ENCODE measurements around the gene NR2F1-AS1.

The NR2F1-AS1 gene

DNA sequence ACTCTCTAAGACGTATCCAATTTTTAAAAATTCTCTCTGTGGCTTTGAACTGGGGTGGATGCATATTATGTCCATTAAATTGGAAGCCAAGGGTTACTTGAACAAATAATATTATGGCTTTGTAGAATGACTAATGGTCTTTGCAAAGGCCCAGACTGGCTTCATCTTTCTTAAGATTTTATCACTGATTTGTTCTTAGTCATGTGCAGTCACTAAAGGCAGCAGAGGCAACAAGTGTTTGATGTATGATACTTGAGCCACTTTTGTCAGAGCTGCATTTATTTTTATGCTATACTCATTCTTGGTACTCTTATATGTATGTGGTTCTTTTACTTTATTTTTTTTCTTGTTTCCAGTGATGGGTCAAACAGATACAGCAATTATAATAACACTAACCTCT is 152.2 kb downstream of the NR2F1-AS1 start:
- DNase-seq (ENCODE audit: low read depth): no peak
- TF ChIP-seq, protein P1, sequence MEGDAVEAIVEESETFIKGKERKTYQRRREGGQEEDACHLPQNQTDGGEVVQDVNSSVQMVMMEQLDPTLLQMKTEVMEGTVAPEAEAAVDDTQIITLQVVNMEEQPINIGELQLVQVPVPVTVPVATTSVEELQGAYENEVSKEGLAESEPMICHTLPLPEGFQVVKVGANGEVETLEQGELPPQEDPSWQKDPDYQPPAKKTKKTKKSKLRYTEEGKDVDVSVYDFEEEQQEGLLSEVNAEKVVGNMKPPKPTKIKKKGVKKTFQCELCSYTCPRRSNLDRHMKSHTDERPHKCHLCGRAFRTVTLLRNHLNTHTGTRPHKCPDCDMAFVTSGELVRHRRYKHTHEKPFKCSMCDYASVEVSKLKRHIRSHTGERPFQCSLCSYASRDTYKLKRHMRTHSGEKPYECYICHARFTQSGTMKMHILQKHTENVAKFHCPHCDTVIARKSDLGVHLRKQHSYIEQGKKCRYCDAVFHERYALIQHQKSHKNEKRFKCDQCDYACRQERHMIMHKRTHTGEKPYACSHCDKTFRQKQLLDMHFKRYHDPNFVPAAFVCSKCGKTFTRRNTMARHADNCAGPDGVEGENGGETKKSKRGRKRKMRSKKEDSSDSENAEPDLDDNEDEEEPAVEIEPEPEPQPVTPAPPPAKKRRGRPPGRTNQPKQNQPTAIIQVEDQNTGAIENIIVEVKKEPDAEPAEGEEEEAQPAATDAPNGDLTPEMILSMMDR (conservative IDR thresholded peaks at IDR 0.05; ENCODE audit: low read depth, low read length): no peak

DNA sequence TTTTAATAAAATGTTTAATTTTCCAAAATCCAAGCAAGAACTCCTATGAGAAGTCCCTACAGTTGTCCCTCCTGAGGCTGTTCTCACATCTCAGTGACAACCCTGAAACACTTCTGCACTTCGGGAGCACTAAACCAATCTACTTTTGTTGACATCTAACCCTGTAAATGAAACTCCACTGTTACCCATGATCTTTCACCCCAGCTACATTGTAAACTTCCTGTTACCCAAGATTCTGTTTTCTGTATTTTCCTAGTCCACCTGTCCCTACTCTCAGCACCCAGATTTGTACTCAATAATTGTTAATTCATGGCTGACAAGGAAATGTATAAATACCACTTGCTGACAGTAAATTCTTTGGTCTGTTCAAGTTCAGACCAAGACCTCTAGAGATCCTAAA is 153.7 kb downstream of the NR2F1-AS1 start:
- H3K4me3 ChIP-seq (ENCODE audit: low read length): no peak overlapping the region
- DNase-seq (ENCODE audit: low read depth): no peak
- TF ChIP-seq, protein P1 (conservative IDR thresholded peaks at IDR 0.05; ENCODE audit: low read depth, low read length): no peak

More for the DNA sequence above, 152.2 kb downstream of the NR2F1-AS1 start:
- H3K4me3 ChIP-seq (ENCODE audit: low read length): no peak overlapping the region

DNA sequence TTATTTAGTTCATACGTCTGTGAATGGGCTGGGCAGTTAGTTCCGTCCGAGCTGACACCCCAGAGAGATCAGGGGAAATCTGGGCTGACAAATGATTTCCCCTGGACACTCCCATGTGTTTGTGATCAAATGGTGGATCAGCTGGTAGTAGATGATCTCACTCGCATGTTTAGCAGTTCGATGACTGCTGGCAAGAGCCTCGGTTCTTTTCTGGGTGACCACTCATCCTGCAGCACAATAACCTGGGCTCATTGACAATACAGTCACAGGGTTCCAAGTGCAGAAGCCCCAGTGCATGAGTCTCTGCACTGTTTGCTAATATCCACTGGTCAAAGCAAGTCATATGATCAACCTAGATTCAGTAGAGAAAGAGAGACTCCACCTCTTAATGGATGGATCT is 155.9 kb downstream of the NR2F1-AS1 start:
- TF ChIP-seq, protein P1 (conservative IDR thresholded peaks at IDR 0.05; ENCODE audit: low read depth, low read length): no peak
- no peak overlapping the region for H3K4me3 ChIP-seq (ENCODE audit: low read length)
- DNase-seq (ENCODE audit: low read depth): no peak

DNA sequence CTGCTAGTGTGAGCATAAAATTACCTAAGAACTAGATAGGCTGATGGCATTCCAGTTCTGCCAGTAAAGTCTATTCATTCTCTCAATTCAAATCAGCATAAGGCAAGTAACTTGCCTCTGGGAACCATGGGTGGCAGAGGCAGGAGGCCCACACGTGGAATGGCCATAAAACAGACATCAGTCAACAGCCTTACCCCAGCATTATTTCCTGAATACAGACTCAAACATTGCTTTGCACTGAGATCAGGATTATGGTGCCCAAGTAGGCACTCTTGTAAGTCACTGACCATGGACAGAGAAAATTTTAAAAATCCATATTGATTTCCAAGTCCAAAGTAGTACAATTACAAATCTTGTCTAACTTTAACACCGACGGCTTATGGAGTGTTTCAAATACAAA is 157.7 kb downstream of the NR2F1-AS1 start:
- no peak overlapping the region for H3K4me3 ChIP-seq (ENCODE audit: low read length)
- TF ChIP-seq, protein P1 (conservative IDR thresholded peaks at IDR 0.05; ENCODE audit: low read depth, low read length): no peak
- no peak for DNase-seq (ENCODE audit: low read depth)

DNA sequence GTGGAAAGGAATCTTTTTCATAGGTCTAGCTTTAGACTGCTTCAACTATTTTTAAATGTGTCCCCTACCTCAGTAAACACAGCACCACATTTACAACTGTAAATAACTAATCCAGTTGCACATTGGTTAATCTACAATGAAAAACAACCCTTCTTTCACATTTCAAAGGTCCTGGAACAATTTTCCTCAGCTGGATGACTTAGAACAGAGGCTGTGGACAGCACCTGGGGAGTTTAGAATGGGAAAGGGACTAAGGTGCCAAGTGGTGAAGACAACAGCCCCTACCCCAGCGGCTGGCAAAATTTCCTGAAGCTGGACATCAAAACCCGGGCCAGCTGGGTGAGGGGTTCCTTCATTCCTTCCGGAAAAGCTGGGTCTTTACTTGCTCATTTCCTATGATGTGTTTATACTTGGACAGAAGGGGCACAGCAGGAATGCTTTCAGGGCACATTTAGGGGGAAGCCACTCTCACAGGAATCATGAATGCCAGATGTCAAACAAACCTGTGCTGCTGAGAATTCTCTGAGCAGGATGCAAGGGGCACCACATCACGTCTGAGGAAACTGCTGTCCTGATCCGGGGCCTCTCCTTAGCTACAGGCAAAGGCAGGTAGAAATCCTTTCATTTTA is 158.3 kb downstream of the NR2F1-AS1 start:
- H3K4me3 ChIP-seq (ENCODE audit: low read length): no peak overlapping the region
- no peak for DNase-seq (ENCODE audit: low read depth)
- TF ChIP-seq, protein P1 (conservative IDR thresholded peaks at IDR 0.05; ENCODE audit: low read depth, low read length): no peak

DNA sequence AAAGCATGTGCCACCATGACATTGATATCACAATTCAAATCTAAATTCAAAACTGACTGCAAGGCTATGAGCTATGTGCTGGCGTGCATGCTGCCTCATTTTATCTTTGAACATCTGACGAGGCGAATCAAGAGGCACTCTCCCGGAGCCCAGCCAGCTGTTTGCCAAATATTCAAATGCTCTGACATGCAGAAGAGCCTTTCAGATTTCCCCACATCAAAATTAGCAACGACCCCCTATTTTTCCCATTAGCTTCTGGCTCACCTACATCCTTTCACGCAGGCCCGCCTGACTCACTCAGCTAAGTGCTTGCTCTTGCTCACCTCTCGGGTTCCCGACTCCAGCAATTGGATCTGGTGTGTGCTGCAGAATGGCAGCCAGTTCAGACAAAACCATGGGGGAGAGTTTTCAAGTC is 159.0 kb downstream of the NR2F1-AS1 start:
- DNase-seq (ENCODE audit: low read depth): no peak
- no peak overlapping the region for H3K4me3 ChIP-seq (ENCODE audit: low read length)
- TF ChIP-seq, protein P1 (conservative IDR thresholded peaks at IDR 0.05; ENCODE audit: low read depth, low read length): no peak

DNA sequence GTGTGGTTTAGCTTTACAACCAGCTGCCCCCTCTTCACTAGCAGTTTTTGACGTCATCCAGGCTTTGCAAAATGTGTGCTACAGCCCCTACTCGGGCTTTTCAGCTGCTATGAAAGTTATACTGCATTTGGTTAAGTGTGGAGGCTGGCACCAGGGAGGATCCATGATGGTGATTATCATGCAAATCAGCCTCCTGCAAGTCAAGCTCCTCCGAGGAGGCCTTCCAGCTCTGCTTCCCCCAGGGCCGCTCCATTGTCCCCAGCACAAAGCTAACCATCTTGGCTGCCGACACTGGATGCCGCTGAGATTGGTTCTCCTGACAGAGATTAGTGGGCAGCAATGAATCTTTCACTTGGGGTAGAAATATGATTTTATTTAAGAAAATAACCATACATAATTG is 159.6 kb downstream of the NR2F1-AS1 start:
- no peak overlapping the region for H3K4me3 ChIP-seq (ENCODE audit: low read length)
- DNase-seq (ENCODE audit: low read depth): no peak
- TF ChIP-seq, protein P1 (conservative IDR thresholded peaks at IDR 0.05; ENCODE audit: low read depth, low read length): no peak

Measured in retinal pigment epithelial cell (primary cell).